ENCODE data around the gene AP1M2.

Gene AP1M2

DNA sequence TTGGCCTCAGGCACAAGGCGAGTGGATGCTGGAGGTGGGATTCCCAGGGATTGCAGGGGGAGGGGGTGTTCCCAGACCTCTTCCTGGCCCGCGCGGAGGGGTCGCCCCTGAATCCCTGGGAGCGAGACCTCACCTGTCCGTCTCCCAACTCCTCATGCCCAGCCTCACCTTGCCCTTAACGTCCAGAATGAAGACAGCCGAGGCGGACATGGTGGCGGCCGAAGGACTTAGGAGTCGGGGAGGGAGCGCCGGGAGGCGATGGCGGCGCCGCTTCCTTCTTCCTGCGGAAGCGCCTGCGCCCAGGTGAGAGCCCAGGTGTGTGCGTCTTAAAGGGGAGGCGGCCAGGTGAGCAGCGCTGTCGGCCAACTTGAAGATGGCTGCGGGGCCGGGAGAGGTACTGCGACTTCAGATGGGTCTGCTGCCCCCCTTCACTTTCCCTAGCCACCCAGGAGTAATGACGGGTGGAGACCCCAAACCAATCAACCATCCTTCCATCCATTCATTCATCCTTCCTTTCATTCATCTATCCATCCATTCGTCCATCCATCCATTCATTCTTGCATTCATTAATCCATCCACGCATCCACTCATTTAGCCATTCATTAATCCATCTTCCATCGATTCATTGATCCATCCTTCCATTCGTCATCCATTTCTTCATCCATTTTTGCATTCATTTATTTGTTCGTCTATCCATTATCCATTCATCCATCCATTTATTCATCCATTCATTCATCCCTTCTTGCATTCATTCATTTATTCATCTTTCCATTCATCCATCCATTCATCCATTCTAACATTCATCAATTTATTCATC is at the start of gene AP1M2:
Gene AP1M2, minus strand, starts transcription at position 291 of the 817 bp plus-strand sequence. Its CDS starts 81 bp downstream, at position 210.
- POLR2A ChIA-PET: no interaction called here
- no peak within 1 kb of the TSS for H3K4me3 ChIP-seq (ENCODE audit: low read depth, low read length)

DNA sequence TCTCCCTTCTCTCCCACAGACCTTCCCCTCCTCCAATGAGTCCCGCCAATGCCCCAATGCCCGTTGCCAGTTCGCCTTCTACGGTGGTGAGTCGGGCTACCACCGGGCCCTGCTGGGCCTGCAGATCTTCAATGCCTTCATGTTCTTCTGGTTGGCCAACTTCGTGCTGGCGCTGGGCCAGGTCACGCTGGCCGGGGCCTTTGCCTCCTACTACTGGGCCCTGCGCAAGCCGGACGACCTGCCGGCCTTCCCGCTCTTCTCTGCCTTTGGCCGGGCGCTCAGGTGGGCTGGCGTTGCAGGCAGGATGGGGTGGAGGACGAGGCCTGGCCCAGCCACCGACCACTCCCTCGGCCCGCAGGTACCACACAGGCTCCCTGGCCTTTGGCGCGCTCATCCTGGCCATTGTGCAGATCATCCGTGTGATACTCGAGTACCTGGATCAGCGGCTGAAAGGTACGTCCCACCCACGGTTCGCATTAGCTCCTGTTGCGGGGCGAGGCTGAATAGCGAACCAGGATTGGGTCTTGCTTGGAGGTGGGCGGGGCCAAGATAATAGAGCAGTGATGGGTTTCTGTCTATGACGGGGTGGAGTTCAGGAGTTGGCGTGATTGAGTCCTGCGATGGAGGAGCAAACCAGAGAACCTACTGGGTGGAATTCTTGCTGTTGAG is 49.3 kb upstream of the AP1M2 start:
- ChIA-PET POLR2A (interaction anchor here (0.7 kb wide), 1 partner anchor 10 kb away, joined by 4 read pairs; no protein-coding TSS in a partner anchor), CTCF (interaction anchor here (1.0 kb wide), 2 partner anchors 8 to 10 kb away, joined by 3 to 5 read pairs; no protein-coding TSS in a partner anchor)
- TF ChIP-seq CTCF (IDR thresholded peaks at IDR 0.05; ENCODE audit: insufficient read depth, low read length, missing control alignments): no peak
- DNase-seq (ENCODE audit: low read depth, low spot score): no peak
- no peak overlapping the region for H3K4me3 ChIP-seq (ENCODE audit: low read depth, low read length)

More for the DNA sequence above, at the start of gene AP1M2:
- no peak for TF ChIP-seq CTCF (IDR thresholded peaks at IDR 0.05; ENCODE audit: insufficient read depth, low read length, missing control alignments)
- CTCF ChIA-PET: interaction anchor here (9.1 kb wide), 1 partner anchor 110 kb away, joined by 178 read pairs; the partner anchor contains the start of gene QTRT1
- no peak for DNase-seq (ENCODE audit: low read depth, low spot score)

DNA sequence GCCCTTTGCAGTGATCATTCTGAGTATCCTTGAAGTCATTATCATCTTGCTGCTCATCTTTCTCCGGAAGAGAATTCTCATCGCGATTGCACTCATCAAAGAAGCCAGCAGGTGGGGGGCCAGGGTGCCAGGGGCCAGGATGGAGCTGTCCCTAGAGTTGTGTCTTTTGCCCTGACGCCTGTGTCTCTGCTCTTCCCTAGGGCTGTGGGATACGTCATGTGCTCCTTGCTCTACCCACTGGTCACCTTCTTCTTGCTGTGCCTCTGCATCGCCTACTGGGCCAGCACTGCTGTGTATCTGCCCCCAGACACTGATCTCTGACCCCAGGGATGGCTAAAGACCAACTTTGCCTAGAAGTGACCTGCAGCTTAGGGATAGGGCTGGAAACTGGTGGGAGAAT is 47.9 kb upstream of the AP1M2 start:
- H3K4me3 ChIP-seq (ENCODE audit: low read depth, low read length): no peak overlapping the region
- ChIA-PET CTCF (interaction anchor here (1.8 to 2.0 kb wide), 2 partner anchors 9 to 53 kb away, joined by 9 to 22 read pairs; no protein-coding TSS in a partner anchor), POLR2A (no interaction called here)
- TF ChIP-seq CTCF (IDR thresholded peaks at IDR 0.05; ENCODE audit: insufficient read depth, low read length, missing control alignments): no peak
- no peak for DNase-seq (ENCODE audit: low read depth, low spot score)

- ChIA-PET POLR2A (no interaction called here), CTCF (interaction anchor here (1.8 to 2.0 kb wide), 2 partner anchors 10 to 53 kb away, joined by 9 to 22 read pairs; no protein-coding TSS in a partner anchor)
- no peak overlapping the region for H3K4me3 ChIP-seq (ENCODE audit: low read depth, low read length)
- no peak for DNase-seq (ENCODE audit: low read depth, low spot score)
- TF ChIP-seq CTCF (IDR thresholded peaks at IDR 0.05; ENCODE audit: insufficient read depth, low read length, missing control alignments): no peak
Measured at GRCh38 chr19:10634430-10634829, 47.3 kb upstream of the AP1M2 start.

DNA sequence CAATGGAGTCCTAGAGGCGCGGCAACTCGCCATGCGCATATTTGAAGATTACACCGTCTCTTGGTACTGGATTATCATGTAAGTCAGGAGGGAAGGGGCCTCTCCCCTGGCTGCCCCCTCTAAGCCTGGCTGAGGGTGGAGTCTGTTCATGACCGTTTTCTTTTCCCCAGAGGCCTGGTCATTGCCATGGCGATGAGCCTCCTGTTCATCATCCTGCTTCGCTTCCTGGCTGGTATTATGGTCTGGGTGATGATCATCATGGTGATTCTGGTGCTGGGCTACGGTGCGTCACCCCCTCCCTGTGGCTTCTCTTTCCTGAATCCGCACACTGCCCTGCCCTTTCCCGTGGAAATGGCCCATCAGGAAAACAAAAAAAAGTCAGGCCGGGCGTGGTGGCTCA is 44.8 kb upstream of the AP1M2 start:
- H3K4me3 ChIP-seq (ENCODE audit: low read depth, low read length): no peak overlapping the region
- ChIA-PET CTCF (no interaction called here), POLR2A (no interaction called here)
- no peak for DNase-seq (ENCODE audit: low read depth, low spot score)
- no peak for TF ChIP-seq CTCF (IDR thresholded peaks at IDR 0.05; ENCODE audit: insufficient read depth, low read length, missing control alignments)

- CTCF ChIA-PET: interaction anchor here (1.2 to 2.4 kb wide), 3 partner anchors 19 to 44 kb away, joined by 4 to 10 read pairs (median 6); no protein-coding TSS in a partner anchor
- DNase-seq (ENCODE audit: low read depth, low spot score): no peak
- POLR2A ChIA-PET: no interaction called here
- no peak for TF ChIP-seq CTCF (IDR thresholded peaks at IDR 0.05; ENCODE audit: insufficient read depth, low read length, missing control alignments)
- peak overlapping the region; percentile 60 for H3K4me3 ChIP-seq (ENCODE audit: low read depth, low read length)
Measured at GRCh38 chr19:10625762-10626138, 38.6 kb upstream of the AP1M2 start.

Measured in AG04449 (cell line).